ENCODE measurements around the gene CCDC13.

GRCh38 chr3:42725454-42725853, 47.6 kb downstream of the CCDC13 start:
- no peak for TF ChIP-seq EZH2 (IDR thresholded peaks at IDR 0.05; ENCODE audit: low read length, missing control alignments)
- TF ChIP-seq, protein P1, sequence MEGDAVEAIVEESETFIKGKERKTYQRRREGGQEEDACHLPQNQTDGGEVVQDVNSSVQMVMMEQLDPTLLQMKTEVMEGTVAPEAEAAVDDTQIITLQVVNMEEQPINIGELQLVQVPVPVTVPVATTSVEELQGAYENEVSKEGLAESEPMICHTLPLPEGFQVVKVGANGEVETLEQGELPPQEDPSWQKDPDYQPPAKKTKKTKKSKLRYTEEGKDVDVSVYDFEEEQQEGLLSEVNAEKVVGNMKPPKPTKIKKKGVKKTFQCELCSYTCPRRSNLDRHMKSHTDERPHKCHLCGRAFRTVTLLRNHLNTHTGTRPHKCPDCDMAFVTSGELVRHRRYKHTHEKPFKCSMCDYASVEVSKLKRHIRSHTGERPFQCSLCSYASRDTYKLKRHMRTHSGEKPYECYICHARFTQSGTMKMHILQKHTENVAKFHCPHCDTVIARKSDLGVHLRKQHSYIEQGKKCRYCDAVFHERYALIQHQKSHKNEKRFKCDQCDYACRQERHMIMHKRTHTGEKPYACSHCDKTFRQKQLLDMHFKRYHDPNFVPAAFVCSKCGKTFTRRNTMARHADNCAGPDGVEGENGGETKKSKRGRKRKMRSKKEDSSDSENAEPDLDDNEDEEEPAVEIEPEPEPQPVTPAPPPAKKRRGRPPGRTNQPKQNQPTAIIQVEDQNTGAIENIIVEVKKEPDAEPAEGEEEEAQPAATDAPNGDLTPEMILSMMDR (conservative IDR thresholded peaks at IDR 0.05 in 1 of 2, IDR thresholded peaks at IDR 0.05 in 1 of 2; ENCODE audit: low read depth in 1 of 2, low read length in 2 of 2) = no peak
